GM23338 (cell line): ENCODE results near the gene SLC13A3.

Experiments used
- CREB1 ChIP-seq: fragments of 250-450 bp; sonication (Bioruptor Pico); IDR thresholded peaks from 2 replicates; pipeline ENCODE4 v1.5.0; 2020; ENCODE audit warnings: low read depth, mild to moderate bottlenecking, moderate library complexity
- EZH2 ChIP-seq: fragments of 200-600 bp; sonication (generic); IDR thresholded peaks from one replicate; pipeline ENCODE4 v1.8.0; 2017; ENCODE audit warnings: antibody characterized with exemption, mild to moderate bottlenecking, low read depth; ENCODE audit not compliant: unreplicated experiment
- EZH2phosphoT487 ChIP-seq: fragments of 200-600 bp; sonication (generic); IDR thresholded peaks from one replicate; pipeline ENCODE4 v1.8.1; 2018; ENCODE audit warnings: antibody characterized with exemption; ENCODE audit not compliant: unreplicated experiment
- JUNB ChIP-seq: IDR thresholded peaks from one replicate; pipeline ENCODE4 v1.6.1; 2016; ENCODE audit warnings: antibody characterized with exemption; ENCODE audit not compliant: unreplicated experiment
- POLR2AphosphoS5 ChIP-seq: IDR thresholded peaks from 2 replicates; pipeline ENCODE4 v1.6.1; 2016; ENCODE audit warnings: antibody characterized with exemption, low read depth
- STAT1 ChIP-seq: IDR thresholded peaks from one replicate; pipeline ENCODE4 v1.6.1; 2016; ENCODE audit warnings: antibody characterized with exemption; ENCODE audit not compliant: unreplicated experiment
- TF ChIP-seq, protein P1 (sequence below), 2 experiments: fragments of 200-600 bp in 1 of 2; sonication (generic) in 1 of 2; conservative IDR thresholded peaks; 2 replicates each; pipeline versions ENCODE4 v1.5.1 to v1.6.1; 2016 to 2017; ENCODE audit warnings: antibody characterized with exemption in 2 of 2, low read depth in 2 of 2, mild to moderate bottlenecking in 2 of 2, moderate library complexity in 1 of 2
- TF ChIP-seq, protein P2 (sequence below): IDR thresholded peaks from 2 replicates; pipeline ENCODE4 v1.6.1; 2016; ENCODE audit warnings: antibody characterized with exemption
- TF ChIP-seq, protein P3 (sequence below): IDR thresholded peaks from one replicate; pipeline ENCODE4 v1.6.1; 2018; ENCODE audit warnings: antibody characterized with exemption; ENCODE audit not compliant: unreplicated experiment

DNA sequence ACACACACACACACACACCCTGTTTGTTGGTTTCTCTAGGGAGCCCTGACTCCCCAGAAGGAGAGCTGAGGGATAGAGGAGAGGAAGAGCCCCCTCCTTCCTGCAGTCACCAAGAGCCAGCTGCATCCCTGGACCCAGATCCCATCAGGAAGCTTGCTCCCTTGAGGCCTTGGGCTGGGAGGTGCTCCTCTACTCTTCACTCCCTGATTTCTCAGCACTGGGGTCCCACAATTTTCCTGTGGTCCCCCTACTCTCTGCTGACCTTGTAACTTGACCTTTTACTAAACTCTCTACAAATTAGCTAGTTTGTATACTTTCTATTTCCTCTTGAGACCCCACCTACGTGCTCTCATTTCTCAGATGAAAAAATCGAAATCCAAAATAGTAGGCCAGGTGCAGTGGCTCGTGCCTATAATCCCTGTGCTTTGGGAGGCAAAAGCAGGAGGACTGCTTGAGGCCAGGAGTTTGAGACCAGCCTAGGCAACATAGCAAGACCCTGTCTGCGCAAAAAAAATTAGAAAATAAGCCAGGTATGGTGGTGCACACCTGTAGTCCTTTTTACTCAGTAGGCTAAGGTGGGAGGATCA is 95.8 kb downstream of the SLC13A3 start:
- TF ChIP-seq JUNB, result no peak
- TF ChIP-seq, protein P1, sequence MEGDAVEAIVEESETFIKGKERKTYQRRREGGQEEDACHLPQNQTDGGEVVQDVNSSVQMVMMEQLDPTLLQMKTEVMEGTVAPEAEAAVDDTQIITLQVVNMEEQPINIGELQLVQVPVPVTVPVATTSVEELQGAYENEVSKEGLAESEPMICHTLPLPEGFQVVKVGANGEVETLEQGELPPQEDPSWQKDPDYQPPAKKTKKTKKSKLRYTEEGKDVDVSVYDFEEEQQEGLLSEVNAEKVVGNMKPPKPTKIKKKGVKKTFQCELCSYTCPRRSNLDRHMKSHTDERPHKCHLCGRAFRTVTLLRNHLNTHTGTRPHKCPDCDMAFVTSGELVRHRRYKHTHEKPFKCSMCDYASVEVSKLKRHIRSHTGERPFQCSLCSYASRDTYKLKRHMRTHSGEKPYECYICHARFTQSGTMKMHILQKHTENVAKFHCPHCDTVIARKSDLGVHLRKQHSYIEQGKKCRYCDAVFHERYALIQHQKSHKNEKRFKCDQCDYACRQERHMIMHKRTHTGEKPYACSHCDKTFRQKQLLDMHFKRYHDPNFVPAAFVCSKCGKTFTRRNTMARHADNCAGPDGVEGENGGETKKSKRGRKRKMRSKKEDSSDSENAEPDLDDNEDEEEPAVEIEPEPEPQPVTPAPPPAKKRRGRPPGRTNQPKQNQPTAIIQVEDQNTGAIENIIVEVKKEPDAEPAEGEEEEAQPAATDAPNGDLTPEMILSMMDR (conservative IDR thresholded peaks at IDR 0.05; ENCODE audit: low read depth in 2 of 2), result no peak
- TF ChIP-seq POLR2AphosphoS5, result no peak
- no peak for TF ChIP-seq EZH2
- TF ChIP-seq EZH2phosphoT487, result no peak
- TF ChIP-seq CREB1 (CRISPR knock-in tag), result no peak
- TF ChIP-seq, protein P2, sequence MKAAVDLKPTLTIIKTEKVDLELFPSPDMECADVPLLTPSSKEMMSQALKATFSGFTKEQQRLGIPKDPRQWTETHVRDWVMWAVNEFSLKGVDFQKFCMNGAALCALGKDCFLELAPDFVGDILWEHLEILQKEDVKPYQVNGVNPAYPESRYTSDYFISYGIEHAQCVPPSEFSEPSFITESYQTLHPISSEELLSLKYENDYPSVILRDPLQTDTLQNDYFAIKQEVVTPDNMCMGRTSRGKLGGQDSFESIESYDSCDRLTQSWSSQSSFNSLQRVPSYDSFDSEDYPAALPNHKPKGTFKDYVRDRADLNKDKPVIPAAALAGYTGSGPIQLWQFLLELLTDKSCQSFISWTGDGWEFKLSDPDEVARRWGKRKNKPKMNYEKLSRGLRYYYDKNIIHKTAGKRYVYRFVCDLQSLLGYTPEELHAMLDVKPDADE, result no peak
- TF ChIP-seq, protein P3, sequence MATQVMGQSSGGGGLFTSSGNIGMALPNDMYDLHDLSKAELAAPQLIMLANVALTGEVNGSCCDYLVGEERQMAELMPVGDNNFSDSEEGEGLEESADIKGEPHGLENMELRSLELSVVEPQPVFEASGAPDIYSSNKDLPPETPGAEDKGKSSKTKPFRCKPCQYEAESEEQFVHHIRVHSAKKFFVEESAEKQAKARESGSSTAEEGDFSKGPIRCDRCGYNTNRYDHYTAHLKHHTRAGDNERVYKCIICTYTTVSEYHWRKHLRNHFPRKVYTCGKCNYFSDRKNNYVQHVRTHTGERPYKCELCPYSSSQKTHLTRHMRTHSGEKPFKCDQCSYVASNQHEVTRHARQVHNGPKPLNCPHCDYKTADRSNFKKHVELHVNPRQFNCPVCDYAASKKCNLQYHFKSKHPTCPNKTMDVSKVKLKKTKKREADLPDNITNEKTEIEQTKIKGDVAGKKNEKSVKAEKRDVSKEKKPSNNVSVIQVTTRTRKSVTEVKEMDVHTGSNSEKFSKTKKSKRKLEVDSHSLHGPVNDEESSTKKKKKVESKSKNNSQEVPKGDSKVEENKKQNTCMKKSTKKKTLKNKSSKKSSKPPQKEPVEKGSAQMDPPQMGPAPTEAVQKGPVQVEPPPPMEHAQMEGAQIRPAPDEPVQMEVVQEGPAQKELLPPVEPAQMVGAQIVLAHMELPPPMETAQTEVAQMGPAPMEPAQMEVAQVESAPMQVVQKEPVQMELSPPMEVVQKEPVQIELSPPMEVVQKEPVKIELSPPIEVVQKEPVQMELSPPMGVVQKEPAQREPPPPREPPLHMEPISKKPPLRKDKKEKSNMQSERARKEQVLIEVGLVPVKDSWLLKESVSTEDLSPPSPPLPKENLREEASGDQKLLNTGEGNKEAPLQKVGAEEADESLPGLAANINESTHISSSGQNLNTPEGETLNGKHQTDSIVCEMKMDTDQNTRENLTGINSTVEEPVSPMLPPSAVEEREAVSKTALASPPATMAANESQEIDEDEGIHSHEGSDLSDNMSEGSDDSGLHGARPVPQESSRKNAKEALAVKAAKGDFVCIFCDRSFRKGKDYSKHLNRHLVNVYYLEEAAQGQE, result no peak
- no peak for TF ChIP-seq STAT1
